Measurements from ENCODE around the gene ADCY1.

DNA sequence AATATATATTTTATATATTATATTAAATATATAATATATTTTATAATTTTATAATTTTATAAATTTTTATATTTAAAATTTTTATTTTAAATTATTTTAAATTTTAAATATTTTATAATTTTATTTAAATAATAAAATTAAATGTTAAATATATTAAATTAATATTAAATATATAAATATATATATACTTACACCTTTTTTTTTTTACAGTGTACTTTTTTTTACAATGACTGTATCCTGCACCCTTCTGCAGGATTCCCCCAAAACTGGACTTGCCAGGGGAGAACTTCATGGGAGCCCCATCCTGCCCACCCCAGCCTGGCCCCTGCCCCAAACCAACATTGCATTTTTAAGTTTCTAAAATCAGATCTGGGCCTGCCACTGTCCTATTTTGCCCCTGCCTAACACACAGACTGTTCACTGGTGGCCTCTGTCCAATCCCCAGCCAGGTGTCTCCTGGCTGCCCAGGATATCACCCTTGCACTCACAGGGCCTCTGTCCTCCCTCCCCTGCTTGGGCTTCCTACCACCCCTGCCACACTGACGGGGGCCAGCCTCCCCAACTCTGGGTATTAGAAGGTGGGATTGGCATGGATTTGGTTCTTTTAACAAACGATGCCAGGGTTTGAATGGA is 138.0 kb downstream of the ADCY1 start:
- TF ChIP-seq CTCF (IDR thresholded peaks at IDR 0.05) (no peak), POLR2A (IDR thresholded peaks at IDR 0.05) (no peak), POLR2AphosphoS5 (IDR thresholded peaks at IDR 0.05) (no peak), EP300 (IDR thresholded peaks at IDR 0.05) (no peak)
